Measurements from ENCODE around the gene ODAM.
"Not testable (repeated sequence)": the region's sequence is repeated elsewhere in the genome, so short reads cannot be mapped to it uniquely, and the experiment has no call there.

ODAM gene

DNA sequence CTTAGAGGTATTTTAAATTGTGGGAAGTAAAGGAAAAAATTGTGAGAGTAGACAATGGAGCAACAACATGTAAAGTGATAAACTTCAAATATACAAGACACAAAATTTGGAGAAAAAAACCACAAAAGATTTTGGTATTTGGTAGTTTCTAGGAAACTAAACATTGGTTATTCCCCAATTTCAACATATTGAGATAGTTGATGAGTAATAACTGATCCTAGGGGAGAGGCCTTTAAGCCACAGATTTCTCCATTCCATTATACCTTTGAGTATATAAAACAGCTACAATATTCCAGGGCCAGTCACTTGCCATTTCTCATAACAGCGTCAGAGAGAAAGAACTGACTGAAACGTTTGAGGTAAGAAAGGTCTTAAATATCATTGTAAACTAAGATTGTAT lies 30.3 kb downstream of the ODAM start, which contains the start of gene FDCSP:
Gene FDCSP (plus strand): TSS at position 301 of the 400 bp plus-strand sequence. CDS start 5,071 bp downstream, outside the sequence.
- Histone ChIP-seq H3K9me3 (replicated peaks; ENCODE audit: low read length) (no peaks in the 10 kb centered on the region), H3K9ac (ENCODE audit: low read depth, low read length) (no peak within 1 kb of the TSS), H3K4me2 (ENCODE audit: low read length) (no peak within 1 kb of the TSS), H3K4me1 (ENCODE audit: control insufficient read depth, insufficient read depth, low read length) (no peaks in the 10 kb centered on the region), H3K4me3 (ENCODE audit: low read length) (no peak within 1 kb of the TSS), H3K36me3 (ENCODE audit: insufficient read depth, low read length) (no peaks in the 10 kb centered on the region), H3K27me3 (ENCODE audit: control insufficient read depth, insufficient read depth, low read length) (no peaks in the 10 kb centered on the region)

DNA sequence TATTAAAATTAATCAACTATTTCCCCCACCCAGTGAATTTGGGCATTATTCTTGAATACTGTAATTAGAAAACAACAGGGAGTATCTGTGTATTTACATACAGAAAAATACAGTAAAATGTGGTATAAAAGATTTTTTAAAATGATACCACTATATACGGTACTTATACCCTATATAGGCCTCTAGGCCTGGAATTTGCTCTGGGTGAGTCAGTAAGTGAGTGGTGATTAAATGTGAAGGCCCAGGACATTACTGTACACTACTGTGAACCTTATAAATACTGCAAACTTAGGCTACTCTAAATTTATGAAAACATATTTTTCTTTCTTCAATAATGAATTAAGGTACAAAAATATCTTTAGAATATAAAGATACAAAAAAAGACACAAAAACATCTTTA lies 40.6 kb downstream of the ODAM start:
- H3K4me3 ChIP-seq (ENCODE audit: low read length) = no peak overlapping the region
- no peak overlapping the region for H3K4me2 ChIP-seq (ENCODE audit: low read length)
- no peaks in the 10 kb centered on the region for H3K9me3 ChIP-seq (replicated peaks; ENCODE audit: low read length)
- H3K27me3 ChIP-seq (ENCODE audit: control insufficient read depth, insufficient read depth, low read length) = no peaks in the 10 kb centered on the region
- H3K4me1 ChIP-seq (ENCODE audit: control insufficient read depth, insufficient read depth, low read length) = no peaks in the 10 kb centered on the region
- no peak overlapping the region for H3K9ac ChIP-seq (ENCODE audit: low read depth, low read length)
- no peaks in the 10 kb centered on the region for H3K36me3 ChIP-seq (ENCODE audit: insufficient read depth, low read length)

DNA sequence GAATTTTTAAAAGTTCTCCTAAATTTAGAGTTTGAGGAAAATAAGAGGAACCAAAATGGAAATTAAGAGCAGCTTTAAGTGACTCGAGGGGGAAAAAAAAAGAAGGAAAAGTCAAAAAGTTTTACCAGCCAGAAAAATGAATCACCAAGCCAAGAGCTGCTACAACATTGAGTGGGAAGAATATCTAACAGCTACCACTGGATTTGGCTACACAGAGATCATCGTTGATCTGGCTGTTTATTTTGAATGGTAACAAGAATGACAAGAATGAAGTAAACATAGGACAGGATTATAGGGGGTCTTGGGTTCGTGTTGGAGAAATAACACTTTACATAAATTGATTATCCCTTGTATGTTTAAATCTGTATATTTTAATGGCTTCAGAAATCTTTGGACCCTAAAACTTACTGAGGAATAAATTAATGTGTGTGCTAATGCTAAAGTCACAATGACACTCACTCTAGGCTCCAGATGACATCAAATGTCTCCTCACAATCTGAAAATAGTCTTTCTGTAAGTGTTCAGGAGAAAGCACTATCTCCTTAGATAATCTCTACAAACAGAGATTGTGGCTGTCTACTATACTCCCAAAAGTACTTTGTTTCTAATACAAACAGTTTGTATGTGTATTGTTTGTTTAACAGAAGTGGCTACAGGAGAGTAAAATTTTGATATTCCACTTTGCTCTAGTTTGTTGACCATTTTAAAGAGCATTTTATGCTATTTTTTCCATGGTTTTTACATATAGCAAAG lies 43.8 kb downstream of the ODAM start:
- Histone ChIP-seq H3K9me3 (replicated peaks; ENCODE audit: low read length) (no peaks in the 10 kb centered on the region), H3K27me3 (ENCODE audit: control insufficient read depth, insufficient read depth, low read length) (no peaks in the 10 kb centered on the region), H3K4me1 (ENCODE audit: control insufficient read depth, insufficient read depth, low read length) (no peaks in the 10 kb centered on the region), H3K4me3 (ENCODE audit: low read length) (no peak overlapping the region), H3K4me2 (ENCODE audit: low read length) (no peak overlapping the region), H3K36me3 (ENCODE audit: insufficient read depth, low read length) (no peaks in the 10 kb centered on the region), H3K9ac (ENCODE audit: low read depth, low read length) (no peak overlapping the region)

DNA sequence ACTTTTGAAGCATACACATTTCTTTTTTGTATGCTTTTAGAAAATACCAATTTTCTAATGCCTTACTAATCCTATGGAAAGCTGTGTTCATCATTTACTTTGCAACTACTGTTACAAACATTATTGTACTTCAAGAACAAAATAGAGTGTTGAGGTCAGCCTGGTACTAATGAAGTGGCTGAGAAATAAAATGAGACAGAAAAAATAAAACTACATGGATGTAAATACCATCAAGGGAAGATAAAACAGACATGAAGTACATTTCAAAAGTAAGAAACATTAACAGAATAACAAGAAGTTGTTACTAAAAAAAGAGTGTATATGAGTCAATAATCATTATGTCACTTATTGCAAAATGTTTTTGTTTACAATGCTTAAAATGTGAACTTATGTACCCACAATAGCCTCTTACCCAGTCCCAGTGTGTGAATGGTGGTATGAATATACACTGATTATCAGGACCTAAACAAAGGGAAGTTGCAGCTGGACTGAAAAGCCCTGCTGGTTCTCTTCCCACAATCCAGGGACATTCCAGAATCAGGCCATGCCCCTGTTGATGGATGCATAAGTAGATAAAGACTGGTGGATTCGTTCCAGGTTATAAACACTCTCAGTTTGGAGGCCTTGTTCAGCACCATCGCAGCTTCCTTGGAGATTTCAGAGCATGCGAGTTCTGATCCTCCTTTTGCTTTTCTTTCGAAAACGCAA lies 44.5 kb downstream of the ODAM start:
- H3K27me3 ChIP-seq (ENCODE audit: control insufficient read depth, insufficient read depth, low read length) = no peaks in the 10 kb centered on the region
- no peak overlapping the region for H3K9ac ChIP-seq (ENCODE audit: low read depth, low read length)
- no peak overlapping the region for H3K4me3 ChIP-seq (ENCODE audit: low read length)

DNA sequence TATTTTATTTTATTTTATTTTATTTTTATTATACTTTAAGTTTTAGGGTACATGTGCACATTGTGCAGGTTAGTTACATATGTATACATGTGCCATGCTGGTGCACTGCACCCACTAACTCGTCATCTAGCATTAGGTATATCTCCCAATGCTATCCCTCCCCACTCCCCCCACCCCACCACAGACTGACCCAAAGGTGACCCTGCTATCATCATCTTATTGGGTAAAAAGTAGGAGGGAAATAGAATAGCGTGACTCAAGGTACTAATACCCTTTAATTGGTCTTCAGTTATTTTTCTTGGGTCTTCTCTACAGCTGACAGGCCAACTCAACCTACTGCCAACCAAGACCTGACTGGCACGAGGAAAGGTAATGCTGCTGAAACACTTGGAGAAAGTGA lies 46.8 kb downstream of the ODAM start, which contains the start of gene CSN3:
Gene CSN3 (plus strand): TSS at position 301 of the 400 bp plus-strand sequence. CDS start 2,223 bp downstream, outside the sequence.
- not testable (repeated sequence) for H3K4me3 ChIP-seq (ENCODE audit: low read length); H3K9me3 ChIP-seq (replicated peaks; ENCODE audit: low read length); H3K4me2 ChIP-seq (ENCODE audit: low read length); H3K4me1 ChIP-seq (ENCODE audit: control insufficient read depth, insufficient read depth, low read length); H3K9ac ChIP-seq (ENCODE audit: low read depth, low read length); H3K36me3 ChIP-seq (ENCODE audit: insufficient read depth, low read length); H3K27me3 ChIP-seq (ENCODE audit: control insufficient read depth, insufficient read depth, low read length)

More for the DNA sequence above, 44.5 kb downstream of the ODAM start:
- H3K4me2 ChIP-seq (ENCODE audit: low read length) = no peak overlapping the region
- H3K36me3 ChIP-seq (ENCODE audit: insufficient read depth, low read length) = no peaks in the 10 kb centered on the region
- H3K9me3 ChIP-seq (replicated peaks; ENCODE audit: low read length) = no peaks in the 10 kb centered on the region
- H3K4me1 ChIP-seq (ENCODE audit: control insufficient read depth, insufficient read depth, low read length) = no peaks in the 10 kb centered on the region

DNA sequence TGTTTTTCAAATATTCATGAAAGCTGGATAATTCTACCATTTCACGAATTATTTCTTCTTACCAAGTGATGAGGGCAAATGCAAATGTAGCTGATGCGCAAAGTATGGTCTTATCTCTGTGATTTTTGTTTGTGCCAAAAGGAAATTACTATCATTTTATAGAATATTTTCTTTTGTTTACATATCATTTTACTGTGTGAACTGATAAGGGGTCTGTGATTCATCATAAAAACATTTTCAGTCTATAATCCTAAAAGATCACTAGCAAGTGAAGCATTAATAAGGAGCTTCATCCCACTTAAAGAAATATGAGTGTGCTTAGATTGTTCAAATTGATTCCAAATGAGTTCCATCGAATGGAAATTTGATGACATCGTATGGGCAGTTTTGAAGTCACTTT lies 47.6 kb downstream of the ODAM start:
- H3K9ac ChIP-seq (ENCODE audit: low read depth, low read length) = no peak overlapping the region
- no peaks in the 10 kb centered on the region for H3K36me3 ChIP-seq (ENCODE audit: insufficient read depth, low read length)
- H3K4me1 ChIP-seq (ENCODE audit: control insufficient read depth, insufficient read depth, low read length) = no peaks in the 10 kb centered on the region
- no peak overlapping the region for H3K4me2 ChIP-seq (ENCODE audit: low read length)
- H3K9me3 ChIP-seq (replicated peaks; ENCODE audit: low read length) = no peaks in the 10 kb centered on the region
- no peak overlapping the region for H3K4me3 ChIP-seq (ENCODE audit: low read length)
- H3K27me3 ChIP-seq (ENCODE audit: control insufficient read depth, insufficient read depth, low read length) = no peaks in the 10 kb centered on the region

- H3K4me3 ChIP-seq (ENCODE audit: low read length) = no peak overlapping the region
- H3K36me3 ChIP-seq (ENCODE audit: insufficient read depth, low read length) = no peaks in the 10 kb centered on the region
- H3K4me2 ChIP-seq (ENCODE audit: low read length) = no peak overlapping the region
- no peak overlapping the region for H3K9ac ChIP-seq (ENCODE audit: low read depth, low read length)
- H3K4me1 ChIP-seq (ENCODE audit: control insufficient read depth, insufficient read depth, low read length) = no peaks in the 10 kb centered on the region
- H3K27me3 ChIP-seq (ENCODE audit: control insufficient read depth, insufficient read depth, low read length) = no peaks in the 10 kb centered on the region
- no peaks in the 10 kb centered on the region for H3K9me3 ChIP-seq (replicated peaks; ENCODE audit: low read length)
These were observed 55.9 kb downstream of the ODAM start for GRCh38 chr4:70251250-70251944.

- H3K9me3 ChIP-seq (replicated peaks; ENCODE audit: low read length) = no peaks in the 10 kb centered on the region
- H3K36me3 ChIP-seq (ENCODE audit: insufficient read depth, low read length) = no peaks in the 10 kb centered on the region
- H3K4me3 ChIP-seq (ENCODE audit: low read length) = no peak overlapping the region
- no peak overlapping the region for H3K4me2 ChIP-seq (ENCODE audit: low read length)
- no peaks in the 10 kb centered on the region for H3K4me1 ChIP-seq (ENCODE audit: control insufficient read depth, insufficient read depth, low read length)
- H3K9ac ChIP-seq (ENCODE audit: low read depth, low read length) = no peak overlapping the region
- no peaks in the 10 kb centered on the region for H3K27me3 ChIP-seq (ENCODE audit: control insufficient read depth, insufficient read depth, low read length)
These were observed 56.4 kb downstream of the ODAM start for GRCh38 chr4:70251945-70252277.
